HepG2 (cell line): ENCODE measurements around the gene FAM81A. TPM values are rescaled to one million over a fixed set of nuclear protein-coding genes. Genes with fewer than 3 reads are reported as not detected.

Source experiments
- AGO2 ChIP-seq: fragments of 200-400 bp; formaldehyde crosslinking; optimal IDR thresholded peaks from 2 replicates; pipeline ENCODE3; 2017; ENCODE audit warnings: mild to moderate bottlenecking, low read depth, low read length, moderate library complexity
- CHD2 ChIP-seq: IDR thresholded peaks from 2 replicates; pipeline ENCODE4 v1.6.1; 2011; ENCODE audit warnings: low read depth, low read length, improper control_type of control experiment
- NFKB2 ChIP-seq: sonication (generic); formaldehyde crosslinking; IDR thresholded peaks from 2 replicates; pipeline ENCODE4 v1.4.0; 2020; ENCODE audit warnings: missing genetic modification reagents, borderline replicate concordance
- PAWR ChIP-seq: sonication (generic); formaldehyde crosslinking; IDR thresholded peaks from 2 replicates; pipeline ENCODE4 v1.4.0; 2020; ENCODE audit warnings: missing genetic modification reagents, mild to moderate bottlenecking, borderline replicate concordance
- PCBP2 ChIP-seq: fragments of 200-400 bp; formaldehyde crosslinking; optimal IDR thresholded peaks from 2 replicates; pipeline ENCODE3; 2018; ENCODE audit warnings: low read length, low read depth; ENCODE audit not compliant: poor library complexity, severe bottlenecking
- STAT5B ChIP-seq: sonication (generic); formaldehyde crosslinking; IDR thresholded peaks from 2 replicates; pipeline ENCODE4 v1.4.0; 2020; ENCODE audit warnings: missing genetic modification reagents
- ZNF326 ChIP-seq: sonication (generic); formaldehyde crosslinking; IDR thresholded peaks from 2 replicates; pipeline ENCODE4 v1.4.0; 2020; ENCODE audit warnings: missing genetic modification reagents, borderline replicate concordance
- ZNF547 ChIP-seq: sonication (generic); formaldehyde crosslinking; IDR thresholded peaks from 2 replicates; pipeline ENCODE4 v1.5.1; 2020; ENCODE audit warnings: mild to moderate bottlenecking, missing genetic modification reagents
- ZNF646 ChIP-seq: sonication (generic); formaldehyde crosslinking; IDR thresholded peaks from 2 replicates; pipeline ENCODE4 v1.9.0; 2021; ENCODE audit warnings: mild to moderate bottlenecking, missing genetic modification reagents
- ZNF7 ChIP-seq: IDR thresholded peaks from 2 replicates; pipeline ENCODE4 v1.6.1; 2016; ENCODE audit warnings: missing biosample characterization, missing genetic modification reagents
- ZNF777 ChIP-seq: sonication (generic); formaldehyde crosslinking; IDR thresholded peaks from 2 replicates; pipeline ENCODE4 v1.4.0; 2020; ENCODE audit warnings: missing genetic modification reagents
- ZNF780A ChIP-seq: sonication (generic); formaldehyde crosslinking; IDR thresholded peaks from 2 replicates; pipeline ENCODE4 v1.8.0; 2022; ENCODE audit warnings: mild to moderate bottlenecking, missing genetic modification reagents, moderate library complexity
- ZSCAN31 ChIP-seq: sonication (generic); formaldehyde crosslinking; IDR thresholded peaks from 2 replicates; pipeline ENCODE4 v1.5.0; 2020; ENCODE audit warnings: low read depth, mild to moderate bottlenecking, missing genetic modification reagents
- polyA plus RNA-seq, 8 experiments: library from polyadenylated mRNA; depleted of rRNA in 3 of 8; stranded (reverse) in 7 of 8; unstranded in 1 of 8; fragments of >200 nt; fragmentation: Illumina TruSeq in 4 of 8; extraction: Trizol in 4 of 8; gene quantifications; 2 replicates each; pipeline versions ENCODE4 v1.2.1 to v1.2.3, GENCODE V29; 2011 to 2016; ENCODE audit warnings: low read depth in 4 of 8, missing spikeins in 1 of 8, mixed read lengths in 1 of 8; ENCODE audit not compliant: insufficient read depth in 1 of 8
- total RNA-seq, 5 experiments: library from RNA; depleted of rRNA; stranded (reverse); fragments of >200 nt; fragmentation: Illumina TruSeq; extraction: Trizol; gene quantifications; 2 replicates each; pipeline ENCODE4 v1.2.3, GENCODE V29; 2016; ENCODE audit warnings: low read depth in 1 of 5
- TF ChIP-seq, protein P1 (sequence below): sonication (generic); formaldehyde crosslinking; IDR thresholded peaks from 2 replicates; pipeline ENCODE4 v1.5.0; 2020; ENCODE audit warnings: missing genetic modification reagents
- TF ChIP-seq, protein P2 (sequence below): sonication (generic); formaldehyde crosslinking; IDR thresholded peaks from 2 replicates; pipeline ENCODE4 v1.4.0; 2020; ENCODE audit warnings: low read depth, missing genetic modification reagents
- TF ChIP-seq, protein P3 (sequence below): sonication (generic); formaldehyde crosslinking; IDR thresholded peaks from 2 replicates; pipeline ENCODE4 v1.5.1; 2020; ENCODE audit warnings: mild to moderate bottlenecking, missing genetic modification reagents, borderline replicate concordance

FAM81A gene
- total and polyA plus RNA-seq, 2 of the 13 experiments (the other 11 are each of a cell fraction or from before 2014, with no cell fraction given) = 0.09 TPM; not detected in 1

- TF ChIP-seq ZNF547 = no peak
- no peak for TF ChIP-seq AGO2
- TF ChIP-seq ZNF777 (CRISPR knock-in tag) = no peak
- TF ChIP-seq PAWR (CRISPR knock-in tag) = no peak
- no peak; the same call in 1 of the 2 replicates for TF ChIP-seq ZNF646 (CRISPR knock-in tag)
- TF ChIP-seq, protein P1, sequence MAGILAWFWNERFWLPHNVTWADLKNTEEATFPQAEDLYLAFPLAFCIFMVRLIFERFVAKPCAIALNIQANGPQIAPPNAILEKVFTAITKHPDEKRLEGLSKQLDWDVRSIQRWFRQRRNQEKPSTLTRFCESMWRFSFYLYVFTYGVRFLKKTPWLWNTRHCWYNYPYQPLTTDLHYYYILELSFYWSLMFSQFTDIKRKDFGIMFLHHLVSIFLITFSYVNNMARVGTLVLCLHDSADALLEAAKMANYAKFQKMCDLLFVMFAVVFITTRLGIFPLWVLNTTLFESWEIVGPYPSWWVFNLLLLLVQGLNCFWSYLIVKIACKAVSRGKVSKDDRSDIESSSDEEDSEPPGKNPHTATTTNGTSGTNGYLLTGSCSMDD (CRISPR knock-in tag) = no peak
- TF ChIP-seq, protein P2, sequence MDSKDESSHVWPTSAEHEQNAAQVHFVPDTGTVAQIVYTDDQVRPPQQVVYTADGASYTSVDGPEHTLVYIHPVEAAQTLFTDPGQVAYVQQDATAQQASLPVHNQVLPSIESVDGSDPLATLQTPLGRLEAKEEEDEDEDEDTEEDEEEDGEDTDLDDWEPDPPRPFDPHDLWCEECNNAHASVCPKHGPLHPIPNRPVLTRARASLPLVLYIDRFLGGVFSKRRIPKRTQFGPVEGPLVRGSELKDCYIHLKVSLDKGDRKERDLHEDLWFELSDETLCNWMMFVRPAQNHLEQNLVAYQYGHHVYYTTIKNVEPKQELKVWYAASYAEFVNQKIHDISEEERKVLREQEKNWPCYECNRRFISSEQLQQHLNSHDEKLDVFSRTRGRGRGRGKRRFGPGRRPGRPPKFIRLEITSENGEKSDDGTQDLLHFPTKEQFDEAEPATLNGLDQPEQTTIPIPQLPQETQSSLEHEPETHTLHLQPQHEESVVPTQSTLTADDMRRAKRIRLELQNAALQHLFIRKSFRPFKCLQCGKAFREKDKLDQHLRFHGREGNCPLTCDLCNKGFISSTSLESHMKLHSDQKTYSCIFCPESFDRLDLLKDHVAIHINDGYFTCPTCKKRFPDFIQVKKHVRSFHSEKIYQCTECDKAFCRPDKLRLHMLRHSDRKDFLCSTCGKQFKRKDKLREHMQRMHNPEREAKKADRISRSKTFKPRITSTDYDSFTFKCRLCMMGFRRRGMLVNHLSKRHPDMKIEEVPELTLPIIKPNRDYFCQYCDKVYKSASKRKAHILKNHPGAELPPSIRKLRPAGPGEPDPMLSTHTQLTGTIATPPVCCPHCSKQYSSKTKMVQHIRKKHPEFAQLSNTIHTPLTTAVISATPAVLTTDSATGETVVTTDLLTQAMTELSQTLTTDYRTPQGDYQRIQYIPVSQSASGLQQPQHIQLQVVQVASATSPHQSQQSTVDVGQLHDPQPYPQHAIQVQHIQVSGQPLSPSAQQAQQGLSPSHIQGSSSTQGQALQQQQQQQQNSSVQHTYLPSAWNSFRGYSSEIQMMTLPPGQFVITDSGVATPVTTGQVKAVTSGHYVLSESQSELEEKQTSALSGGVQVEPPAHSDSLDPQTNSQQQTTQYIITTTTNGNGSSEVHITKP (CRISPR knock-in tag) = peak; percentile 69
- TF ChIP-seq ZNF780A (CRISPR knock-in tag) = no peak
- no peak for TF ChIP-seq CHD2
- TF ChIP-seq PCBP2 = no peak
- TF ChIP-seq, protein P3, sequence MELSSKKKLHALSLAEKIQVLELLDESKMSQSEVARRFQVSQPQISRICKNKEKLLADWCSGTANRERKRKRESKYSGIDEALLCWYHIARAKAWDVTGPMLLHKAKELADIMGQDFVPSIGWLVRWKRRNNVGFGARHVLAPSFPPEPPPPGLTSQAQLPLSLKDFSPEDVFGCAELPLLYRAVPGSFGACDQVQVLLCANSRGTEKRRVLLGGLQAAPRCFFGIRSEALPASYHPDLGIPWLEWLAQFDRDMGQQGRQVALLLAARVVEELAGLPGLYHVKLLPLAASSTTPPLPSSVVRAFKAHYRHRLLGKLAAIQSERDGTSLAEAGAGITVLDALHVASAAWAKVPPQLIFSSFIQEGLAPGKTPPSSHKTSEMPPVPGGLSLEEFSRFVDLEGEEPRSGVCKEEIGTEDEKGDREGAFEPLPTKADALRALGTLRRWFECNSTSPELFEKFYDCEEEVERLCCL = no peak
- no peak for TF ChIP-seq ZNF326 (CRISPR knock-in tag)
- TF ChIP-seq ZNF7 (CRISPR knock-in tag) = no peak
- TF ChIP-seq ZSCAN31 (CRISPR knock-in tag) = peak; percentile 28; the same call in 1 of the 2 replicates
- no peak for TF ChIP-seq NFKB2
- TF ChIP-seq STAT5B = 0 out of 2 replicates have a peak, but pooled peaks have one; percentile 72
Observed at GRCh38 chr15:59553879-59554735, 116.1 kb downstream of the FAM81A start (continued).
